NCI-H2081 treated with DMSO at 0.1 percent for 48 hours (cell line): ENCODE measurements around the gene NFXL1.

Experiments used
- DNase-seq: peaks from one replicate; lab custom pipeline; 2025; lab: John Stamatoyannopoulos, UW

Gene NFXL1

GRCh38 chr4:47882228-47882627 lies 32.2 kb downstream of the NFXL1 start:
- DNase-seq: no peak

DNA sequence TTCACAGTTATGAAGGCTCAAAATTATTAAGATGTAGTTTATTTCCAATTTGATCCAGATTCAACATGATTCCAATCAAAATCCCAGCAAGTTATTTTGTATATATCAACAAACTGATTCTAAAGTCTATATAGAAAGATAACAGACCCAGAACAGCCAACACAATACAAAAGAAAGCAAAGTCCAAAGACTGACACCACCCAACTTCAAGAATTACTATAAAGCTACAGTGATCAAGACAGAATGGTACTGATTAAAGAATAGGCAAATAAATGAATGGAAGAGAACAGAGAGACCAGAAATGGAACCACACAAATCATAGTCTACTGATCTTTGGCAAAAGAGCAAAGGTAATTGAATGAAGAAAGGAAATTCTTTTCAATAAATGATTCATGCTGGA lies 34.9 kb downstream of the NFXL1 start:
- no peak for DNase-seq

DNA sequence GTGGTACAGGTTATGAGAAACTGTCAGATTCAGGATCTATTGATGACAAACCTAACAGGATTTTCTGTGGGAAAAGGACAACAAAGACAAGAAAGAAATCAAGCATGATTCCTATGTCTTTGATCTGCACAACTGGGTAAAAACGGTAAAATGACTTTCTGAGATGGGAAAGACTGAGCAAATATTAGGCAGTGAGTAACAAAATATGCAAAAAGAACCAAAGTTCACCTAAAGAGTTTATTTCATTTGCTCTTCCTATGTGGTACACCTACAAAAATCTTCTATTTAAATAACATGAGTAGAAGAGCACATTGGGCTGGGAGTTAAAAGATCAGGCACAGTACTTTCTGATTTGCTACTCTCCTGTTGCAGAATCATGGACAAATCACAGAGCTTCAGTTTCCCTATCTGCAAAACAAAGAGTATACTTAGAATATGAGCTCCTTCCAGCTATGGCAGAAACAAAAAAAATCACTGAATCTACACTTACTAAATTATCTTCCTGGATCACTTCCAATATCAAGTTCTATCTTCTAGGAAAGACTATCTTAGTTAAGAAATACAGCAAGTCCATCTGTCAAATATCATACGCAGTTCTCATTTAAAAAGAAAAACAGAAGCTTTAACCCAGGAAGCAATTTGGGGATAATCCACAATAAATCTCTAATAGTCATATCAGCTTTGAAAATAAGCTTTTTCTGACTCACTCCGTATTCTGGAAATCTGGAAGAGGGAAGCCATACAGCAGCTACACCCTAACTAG lies 37.4 kb downstream of the NFXL1 start:
- DNase-seq: no peak

DNA sequence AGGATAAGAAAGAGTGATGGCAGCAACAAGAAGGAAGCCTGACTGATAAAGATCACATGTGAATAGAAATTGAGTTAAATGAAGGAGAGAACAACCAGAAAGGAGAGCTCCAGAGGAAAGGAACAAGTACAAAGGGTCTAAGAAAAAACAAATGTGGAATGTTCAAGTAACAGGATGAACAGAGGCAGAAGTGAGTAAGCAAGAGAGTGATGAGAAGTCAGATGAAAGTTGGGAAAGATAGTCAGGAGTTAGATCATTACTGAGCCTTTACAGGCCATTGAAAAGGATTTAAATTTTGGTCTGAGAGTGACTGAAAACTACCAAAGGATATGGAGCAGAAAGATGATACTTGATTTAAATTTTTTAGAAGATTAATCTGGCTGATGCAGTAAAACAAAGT lies 38.1 kb downstream of the NFXL1 start:
- no peak for DNase-seq

DNA sequence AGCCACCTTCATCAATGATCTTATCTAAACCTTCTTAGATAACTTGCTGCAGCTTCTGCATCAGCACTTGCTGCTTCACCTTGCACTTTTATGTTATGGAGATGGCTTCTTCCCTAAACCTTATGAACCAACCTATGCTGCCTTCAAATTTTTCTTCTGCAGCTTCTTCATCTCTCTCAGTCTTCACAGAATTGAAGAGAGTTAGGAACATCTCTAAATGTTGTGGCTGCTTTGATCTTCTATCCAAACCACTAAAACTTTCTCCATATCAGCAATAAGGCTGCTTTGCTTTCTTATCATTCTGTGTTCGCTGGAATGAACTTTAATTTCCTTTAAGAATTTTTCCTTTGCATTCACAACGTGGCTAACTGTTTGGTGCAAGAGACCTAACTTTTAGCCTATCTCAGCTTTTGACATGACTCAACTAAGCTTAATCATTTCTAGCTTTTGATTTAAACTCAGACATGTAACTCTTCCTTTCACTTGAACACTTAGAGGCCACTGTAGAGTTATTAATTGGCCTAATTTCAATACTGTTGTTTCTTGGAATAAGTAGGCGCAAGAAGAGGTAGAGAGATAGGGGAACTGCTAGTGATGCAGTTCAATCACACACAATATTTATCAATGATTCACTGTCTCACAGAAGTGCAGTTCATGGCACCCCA lies 40.4 kb downstream of the NFXL1 start:
- no peak for DNase-seq

- DNase-seq: no peak
Measured at GRCh38 chr4:47863486-47863885, 50.9 kb downstream of the NFXL1 start.

DNA sequence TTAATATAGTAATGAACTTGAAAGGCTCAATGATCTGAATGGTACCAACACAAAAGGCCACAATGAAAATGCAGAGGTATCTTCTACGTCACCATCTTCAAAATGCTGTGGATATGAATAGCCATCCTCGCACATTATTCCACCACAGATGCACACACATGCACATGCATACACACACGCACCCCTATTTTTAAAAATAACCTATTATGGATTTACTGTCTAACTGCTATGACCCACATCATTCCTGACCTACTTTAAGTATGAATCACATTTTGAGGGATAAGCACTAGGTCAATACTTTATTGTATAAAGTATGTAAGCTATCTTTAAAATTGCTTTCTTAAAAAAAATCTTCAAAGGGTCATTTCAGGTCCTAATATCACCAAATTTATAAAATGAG lies 52.1 kb downstream of the NFXL1 start:
- DNase-seq: no peak

GRCh38 chr4:47860305-47860704 lies 54.1 kb downstream of the NFXL1 start:
- no peak for DNase-seq

GRCh38 chr4:47858006-47858405 lies 56.4 kb downstream of the NFXL1 start:
- DNase-seq: no peak

GRCh38 chr4:47856713-47857112 lies 57.7 kb downstream of the NFXL1 start:
- no peak for DNase-seq

- no peak for DNase-seq
Measured at GRCh38 chr4:47855350-47855749, 59.0 kb downstream of the NFXL1 start.

- no peak for DNase-seq
Measured at GRCh38 chr4:47852136-47852535, 62.2 kb downstream of the NFXL1 start.

DNA sequence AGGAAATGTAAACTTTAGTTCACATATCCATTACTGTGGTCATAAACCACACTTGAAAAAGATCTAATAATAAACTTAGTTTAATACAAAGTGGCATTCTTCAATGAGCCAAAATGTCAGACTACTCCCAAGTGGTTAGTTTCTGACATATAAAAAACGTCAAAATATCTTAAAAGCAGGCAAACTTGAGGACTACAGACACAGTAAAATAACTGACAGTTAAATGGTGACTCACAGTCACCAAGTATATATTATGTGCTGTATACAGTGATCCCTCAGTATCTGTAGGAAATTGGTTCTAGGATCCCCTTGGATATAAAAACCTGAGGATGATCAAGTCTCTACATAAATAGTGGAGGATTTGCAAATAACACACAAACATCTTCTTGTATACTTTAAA lies 64.9 kb downstream of the NFXL1 start:
- DNase-seq: no peak

GRCh38 chr4:47848041-47848440 lies 66.3 kb downstream of the NFXL1 start:
- no peak for DNase-seq

- DNase-seq: no peak
Measured at GRCh38 chr4:47842985-47843384, 71.4 kb downstream of the NFXL1 start.

DNA sequence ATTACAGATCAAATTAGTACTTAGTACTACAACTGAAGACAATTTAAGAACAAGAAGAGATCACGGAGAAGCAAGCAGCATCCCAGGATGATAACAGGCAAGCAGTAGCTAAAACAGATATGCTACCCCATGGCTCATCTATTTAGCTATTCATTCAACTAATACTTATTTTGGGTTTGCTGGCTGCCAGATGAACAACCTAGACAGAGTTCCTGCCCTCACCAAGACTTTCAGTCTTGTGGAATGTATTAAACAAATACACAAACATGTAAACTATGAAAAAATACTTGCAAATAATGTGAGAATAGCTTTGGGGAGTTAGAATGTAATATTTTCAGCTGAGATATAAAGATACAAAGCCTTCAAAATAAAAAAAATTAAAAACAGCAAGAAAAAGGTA lies 74.1 kb downstream of the NFXL1 start:
- DNase-seq: no peak

DNA sequence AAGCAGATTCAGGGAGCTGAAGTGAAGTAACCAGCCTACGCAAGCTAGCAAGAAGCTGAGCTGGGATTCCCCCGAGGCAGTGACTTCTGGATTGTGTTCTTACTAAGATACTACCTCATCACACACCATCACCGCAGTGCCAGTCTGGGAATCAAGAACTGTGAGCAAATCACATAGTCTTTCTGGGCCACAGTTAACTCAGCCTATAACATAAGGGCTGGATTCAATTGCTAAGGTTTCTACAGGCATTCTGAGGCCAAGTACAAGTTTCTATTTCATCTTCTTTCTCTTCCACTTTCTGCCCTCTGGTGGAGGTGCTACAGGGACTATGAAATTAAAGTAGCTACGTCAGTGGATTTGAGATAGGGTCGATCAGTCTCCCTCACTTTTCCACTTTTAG lies 75.1 kb downstream of the NFXL1 start:
- no peak for DNase-seq

DNA sequence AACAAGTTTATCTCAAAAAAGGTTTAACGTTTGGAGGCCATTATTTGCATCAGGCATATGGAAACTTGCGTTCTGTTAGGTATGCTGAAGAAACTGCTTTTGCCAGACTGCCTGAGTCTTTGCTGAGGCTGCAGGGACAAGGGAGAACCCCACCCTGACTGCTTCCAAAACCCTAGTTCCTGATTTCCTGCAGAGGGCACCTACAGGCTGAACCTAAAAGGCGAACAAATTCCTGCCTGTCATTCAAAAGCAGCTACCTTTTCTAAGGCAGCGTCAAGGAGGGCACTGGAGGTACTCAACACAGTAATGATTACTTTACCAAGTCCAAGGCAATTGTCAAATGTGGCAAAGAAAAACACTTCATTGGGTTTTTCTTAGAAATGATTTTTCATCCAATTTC lies 75.9 kb downstream of the NFXL1 start:
- no peak for DNase-seq

DNA sequence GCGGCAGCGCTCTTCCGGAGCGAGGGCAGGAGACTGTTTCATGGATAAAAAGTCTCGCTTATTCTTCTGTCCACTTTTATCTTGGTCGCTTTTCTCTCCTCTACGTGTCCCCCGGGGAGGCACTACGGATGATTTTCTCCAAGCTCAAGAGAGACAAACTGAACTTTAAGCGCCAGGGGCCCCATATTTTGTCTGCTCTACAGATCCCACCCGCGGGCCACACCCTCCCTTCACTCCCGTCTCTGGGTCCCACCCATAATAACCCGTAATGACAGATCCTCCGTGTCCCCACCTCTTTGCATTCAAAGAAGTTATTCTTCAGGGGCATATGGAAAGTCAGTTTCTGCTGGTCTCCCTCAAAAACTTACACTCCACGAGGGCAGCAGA lies 76.5 kb downstream of the NFXL1 start, which contains the start of gene CORIN:
Gene CORIN, minus strand, starts transcription at position 160 of the 387 bp plus-strand sequence. Its CDS starts 118 bp downstream, at position 42.
- DNase-seq: no peak

DNA sequence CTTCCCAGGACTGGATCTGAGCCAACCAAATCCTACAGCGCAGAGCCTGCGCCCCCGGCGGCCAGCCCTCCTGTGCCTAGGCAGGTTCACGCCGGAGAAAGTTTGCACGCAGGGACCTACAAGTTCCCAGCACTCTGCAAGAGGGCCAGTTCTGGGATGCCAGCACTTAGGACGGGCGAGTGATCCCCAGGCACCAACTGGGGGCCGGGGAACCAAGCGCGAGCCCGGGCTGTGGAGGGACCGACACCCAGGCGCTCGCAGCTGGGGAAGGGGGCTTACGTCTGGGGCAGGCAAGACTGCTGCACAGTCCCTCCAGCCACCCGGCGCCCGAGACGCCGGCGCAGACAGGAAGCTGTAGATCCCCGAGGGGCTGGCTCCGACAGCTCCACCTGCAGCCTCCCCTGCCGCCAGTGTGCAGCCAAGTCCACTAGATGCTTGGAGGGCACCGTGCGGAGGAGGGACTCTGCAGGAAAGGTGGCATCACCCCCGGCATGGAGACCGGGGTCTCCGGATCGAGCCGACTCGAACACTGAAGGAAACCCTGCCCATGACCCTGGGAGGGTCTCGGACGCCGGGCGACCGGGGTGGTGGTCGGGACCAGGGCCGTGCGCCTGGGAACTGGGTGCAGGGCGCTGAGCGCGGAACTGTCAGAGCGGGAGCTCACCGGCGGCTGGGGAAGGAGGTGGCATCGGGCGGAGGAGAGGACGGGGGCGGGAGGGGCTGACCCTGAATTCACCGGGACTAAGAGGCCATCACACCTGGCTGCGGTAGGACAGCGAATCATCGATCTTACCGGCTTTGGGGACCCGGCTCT lies 77.1 kb downstream of the NFXL1 start:
- DNase-seq: no peak

- peak; percentile 66 for DNase-seq
Measured at GRCh38 chr4:47836641-47837093, 77.7 kb downstream of the NFXL1 start.

DNA sequence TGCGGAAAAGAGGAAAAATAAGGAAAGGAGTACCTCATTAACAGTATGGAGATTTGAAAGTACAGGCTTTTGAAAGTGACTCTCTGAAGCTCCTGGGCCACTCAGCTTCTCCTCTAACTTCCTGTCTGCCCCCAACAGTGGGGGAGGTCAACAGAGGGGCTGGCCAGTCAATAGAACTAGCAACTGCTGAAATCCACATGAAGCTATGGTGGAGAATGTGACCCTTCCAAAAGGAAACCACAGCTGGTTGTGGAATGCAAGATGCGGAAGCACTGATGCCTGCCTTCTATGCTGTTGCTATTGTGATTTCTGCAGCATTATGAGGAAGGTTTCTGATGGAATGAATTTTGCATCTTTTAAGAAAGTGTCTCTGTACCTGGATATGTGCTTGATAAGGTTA lies 78.9 kb downstream of the NFXL1 start:
- no peak for DNase-seq
